HEK293T (cell line): ENCODE measurements around the gene FILIP1.

Source experiments
- CTCF ChIA-PET: fragments of 350-600 bp; formaldehyde crosslinking; extraction: SDS; loops from one replicate; lab custom pipeline; 2021; ENCODE audit warnings: antibody characterized with exemption, inconsistent platforms; lab: Yijun Ruan, JAX
- POLR2A ChIA-PET: fragments of 350-600 bp; formaldehyde crosslinking; extraction: SDS; loops from one replicate; lab custom pipeline; 2020; ENCODE audit warnings: antibody characterized with exemption, inconsistent platforms; lab: Yijun Ruan, JAX
- DNase-seq: peaks from one replicate; pipeline ENCODE4 v3.0.0; 2012; ENCODE audit warnings: mixed read lengths; ENCODE audit errors: extremely low spot score
- ARNT ChIP-seq: fragments of 450-650 bp; IDR thresholded peaks from 2 replicates; pipeline ENCODE4 v1.6.1; 2017; ENCODE audit warnings: mild to moderate bottlenecking
- BHLHE40 ChIP-seq: fragments of 450-650 bp; IDR thresholded peaks from 2 replicates; pipeline ENCODE4 v1.6.1; 2016; ENCODE audit warnings: mild to moderate bottlenecking, moderate library complexity, borderline replicate concordance
- CTBP1 ChIP-seq: fragments of 450-650 bp; IDR thresholded peaks from 2 replicates; pipeline ENCODE4 v1.6.1; 2016; ENCODE audit warnings: borderline replicate concordance
- ELF4 ChIP-seq: fragments of 450-650 bp; IDR thresholded peaks from 2 replicates; pipeline ENCODE4 v1.6.1; 2017; ENCODE audit warnings: antibody characterized with exemption
- FOXA1 ChIP-seq: fragments of 450-650 bp; IDR thresholded peaks from 2 replicates; pipeline ENCODE4 v1.6.1; 2016; ENCODE audit warnings: mild to moderate bottlenecking
- FOXK2 ChIP-seq: fragments of 450-650 bp; IDR thresholded peaks from 2 replicates; pipeline ENCODE4 v1.6.1; 2016; ENCODE audit warnings: mild to moderate bottlenecking
- FOXM1 ChIP-seq: fragments of 450-650 bp; IDR thresholded peaks from 2 replicates; pipeline ENCODE4 v1.6.1; 2017; ENCODE audit warnings: mild to moderate bottlenecking, borderline replicate concordance
- HDGF ChIP-seq: fragments of 450-650 bp; IDR thresholded peaks from 2 replicates; pipeline ENCODE4 v1.6.1; 2017; ENCODE audit warnings: antibody characterized with exemption, borderline replicate concordance
- L3MBTL2 ChIP-seq: fragments of 450-650 bp; conservative IDR thresholded peaks from 2 replicates; pipeline ENCODE4 v1.6.1; 2016; ENCODE audit warnings: mild to moderate bottlenecking
- NFRKB ChIP-seq: fragments of 450-650 bp; IDR thresholded peaks from 2 replicates; pipeline ENCODE4 v1.6.1; 2016; ENCODE audit warnings: mild to moderate bottlenecking, moderate library complexity
- PKNOX1 ChIP-seq: fragments of 450-650 bp; IDR thresholded peaks from 2 replicates; pipeline ENCODE4 v1.6.1; 2016
- SP1 ChIP-seq: fragments of 450-650 bp; IDR thresholded peaks from 2 replicates; pipeline ENCODE4 v1.6.1; 2017
- SUZ12 ChIP-seq: fragments of 450-650 bp; IDR thresholded peaks from 2 replicates; pipeline ENCODE4 v1.6.1; 2016; ENCODE audit warnings: mild to moderate bottlenecking
- TARDBP ChIP-seq: fragments of 450-650 bp; IDR thresholded peaks from 2 replicates; pipeline ENCODE4 v1.6.1; 2016
- ZNF384 ChIP-seq: fragments of 450-650 bp; IDR thresholded peaks from 2 replicates; pipeline ENCODE4 v1.6.1; 2016

FILIP1 gene

DNA sequence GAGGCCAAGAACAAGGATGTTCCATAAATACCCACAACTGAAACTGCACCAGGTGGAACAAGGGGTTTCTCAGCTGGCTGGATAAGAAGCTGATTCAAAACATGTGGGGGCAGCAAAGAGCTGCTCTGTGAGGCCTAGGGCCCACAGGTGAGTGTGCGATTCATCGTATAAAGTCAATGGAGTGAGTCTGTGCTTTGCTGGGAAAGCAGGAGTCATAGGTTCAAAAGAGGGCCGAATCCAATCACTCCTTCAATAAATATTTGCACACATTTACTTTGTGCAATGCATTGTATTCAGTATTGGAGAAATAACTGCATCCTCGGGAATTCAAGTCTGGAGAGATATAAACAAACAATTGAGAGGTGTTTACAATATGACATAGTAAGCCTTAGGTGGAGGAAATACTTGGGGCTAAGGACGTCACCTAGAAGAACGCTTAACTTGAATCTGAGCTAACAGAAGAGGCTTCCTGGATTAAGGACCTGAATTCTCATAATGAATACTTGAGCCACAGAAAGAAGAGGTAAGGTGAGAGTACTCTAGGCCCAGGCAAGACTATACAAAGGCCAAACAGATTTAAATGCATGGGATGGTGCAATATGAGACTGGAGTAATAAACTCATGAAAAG is 125.3 kb downstream of the FILIP1 start:
- TF ChIP-seq FOXM1 (no peak), ELF4 (no peak), CTBP1 (no peak), TARDBP (no peak), FOXA1 (no peak)
- DNase-seq, result peak; percentile 47
- POLR2A ChIA-PET, result no interaction called here
- CTCF ChIA-PET, result interaction anchor here (0.7 to 3.1 kb wide), 12 partner anchors 13 to 159 kb away, joined by 3 to 16 read pairs (median 4); no protein-coding TSS in a partner anchor

- DNase-seq, result no peak
- POLR2A ChIA-PET, result no interaction called here
- CTCF ChIA-PET, result interaction anchor here (0.7 to 1.1 kb wide), 2 partner anchors 9 to 40 kb away, joined by 3 read pairs; no protein-coding TSS in a partner anchor
- TF ChIP-seq ARNT (no peak), SUZ12 (no peak), SP1 (no peak), PKNOX1 (no peak), FOXA1 (no peak), HDGF (no peak), FOXM1 (no peak), ZNF384 (no peak), CTBP1 (no peak), FOXK2 (no peak), NFRKB (no peak), ELF4 (no peak)
Measured at GRCh38 chr6:75363304-75363703, 130.3 kb downstream of the FILIP1 start.

DNA sequence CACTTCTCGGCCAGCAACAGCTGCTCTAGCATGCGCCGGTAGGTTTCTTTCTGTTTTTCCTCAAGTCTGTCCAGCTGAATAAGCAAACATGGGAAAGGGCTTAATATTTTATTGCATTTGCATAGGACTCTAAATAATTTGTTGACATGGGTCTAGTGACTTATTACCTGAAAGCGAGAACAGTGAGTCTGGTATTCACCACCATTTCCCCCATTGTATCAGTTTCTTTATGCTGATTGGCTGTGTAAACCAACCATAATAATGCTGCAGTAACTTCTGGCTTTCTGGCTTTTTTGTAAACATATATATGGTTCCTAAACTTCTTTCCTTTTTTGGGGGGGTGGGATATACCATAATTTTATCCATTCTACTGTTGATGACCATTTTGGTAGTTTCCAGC is 140.0 kb downstream of the FILIP1 start:
- ChIA-PET CTCF (interaction anchor here (0.6 kb wide), 1 partner anchor 10 kb away, joined by 3 read pairs; no protein-coding TSS in a partner anchor), POLR2A (no interaction called here)
- TF ChIP-seq PKNOX1 (no peak), BHLHE40 (no peak), NFRKB (no peak), FOXK2 (no peak), CTBP1 (no peak), TARDBP (no peak), ELF4 (no peak), FOXM1 (no peak), ZNF384 (no peak), L3MBTL2 (no peak), FOXA1 (no peak), ARNT (no peak)
- no peak for DNase-seq

DNA sequence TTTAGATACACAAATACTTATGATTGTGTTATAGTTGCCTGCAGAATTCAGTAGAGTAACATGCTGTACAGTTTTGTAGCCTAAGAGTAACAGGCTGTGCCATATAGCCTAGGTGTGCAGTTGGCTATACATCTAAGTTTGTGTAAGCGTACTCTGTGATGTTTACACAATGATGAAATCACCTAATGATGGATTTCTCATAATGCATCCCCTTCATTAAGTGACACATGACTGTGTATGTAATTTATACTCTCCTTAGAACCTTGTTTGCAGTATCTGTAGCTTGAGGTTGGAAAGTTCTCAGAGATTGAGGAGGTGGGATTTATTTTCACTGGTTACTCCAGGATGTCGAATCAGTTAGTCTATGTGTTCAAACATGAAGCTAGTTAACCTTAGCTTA is 142.0 kb downstream of the FILIP1 start:
- no peak for DNase-seq
- CTCF ChIA-PET, result interaction anchor here (0.7 to 1.4 kb wide), 2 partner anchors 17 to 45 kb away, joined by 3 read pairs; no protein-coding TSS in a partner anchor
- no peak for TF ChIP-seq FOXA1
- peak; percentile 27; the same call in 1 of the 2 replicates for TF ChIP-seq PKNOX1
- TF ChIP-seq L3MBTL2, result no peak
- POLR2A ChIA-PET, result interaction anchor here (1.3 kb wide), 1 partner anchor 10 kb away, joined by 4 read pairs; no protein-coding TSS in a partner anchor

DNA sequence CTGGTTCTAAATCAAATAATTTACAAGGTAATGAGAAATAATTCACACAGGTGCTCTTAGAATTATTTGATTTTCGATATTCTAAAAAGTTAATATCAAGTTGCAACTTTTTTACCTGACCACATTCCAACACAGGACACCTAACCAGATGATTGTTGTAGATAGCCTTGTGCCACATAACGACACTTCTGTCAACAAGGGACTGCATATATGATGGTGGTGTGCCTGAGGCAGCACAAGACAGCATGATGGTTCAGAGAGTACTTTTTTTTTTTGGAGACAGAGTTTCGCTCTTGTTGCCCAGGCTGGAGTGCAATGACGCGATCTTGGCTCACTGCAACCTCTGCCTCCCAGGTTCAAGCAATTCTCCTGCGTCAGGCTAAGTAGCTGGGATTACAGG is 142.8 kb downstream of the FILIP1 start:
- ChIA-PET POLR2A (interaction anchor here (1.3 kb wide), 1 partner anchor 11 kb away, joined by 4 read pairs; no protein-coding TSS in a partner anchor), CTCF (interaction anchor here (0.6 to 1.4 kb wide), 2 partner anchors 16 to 132 kb away, joined by 3 to 5 read pairs; no protein-coding TSS in a partner anchor)
- no peak for DNase-seq
- TF ChIP-seq NFRKB (no peak), L3MBTL2 (no peak), PKNOX1 (no peak)

- DNase-seq, result no peak
- TF ChIP-seq FOXA1, result no peak
- 0 out of 2 replicates have a peak, but pooled peaks have one; percentile 38 for TF ChIP-seq ZNF384
- CTCF ChIA-PET, result interaction anchor here (0.6 to 0.7 kb wide), 2 partner anchors 12 to 132 kb away, joined by 3 to 5 read pairs; no protein-coding TSS in a partner anchor
- POLR2A ChIA-PET, result interaction anchor here (0.9 to 1.8 kb wide), 4 partner anchors 10 to 174 kb away, joined by 3 to 7 read pairs (median 4); no protein-coding TSS in a partner anchor
Measured at GRCh38 chr6:75350156-75350555, 143.4 kb downstream of the FILIP1 start.
